ENCODE results near the gene RPS10.

The RPS10 gene

GRCh38 chr6:34447910-34448309 lies 22.0 kb upstream of the RPS10 start:
- no peak for TF ChIP-seq CREB5 (CRISPR knock-in tag; IDR thresholded peaks at IDR 0.05; ENCODE audit: low read depth)
- no peak for TF ChIP-seq ZNF8 (CRISPR knock-in tag; IDR thresholded peaks at IDR 0.05)
- TF ChIP-seq ZNF70 (CRISPR knock-in tag; IDR thresholded peaks at IDR 0.05), result no peak
- TF ChIP-seq RARB (CRISPR knock-in tag; IDR thresholded peaks at IDR 0.05), result no peak
- no peak for TF ChIP-seq ARNTL (CRISPR knock-in tag; IDR thresholded peaks at IDR 0.05; ENCODE audit: borderline replicate concordance, low read depth)
- TF ChIP-seq TCF4 (CRISPR knock-in tag; IDR thresholded peaks at IDR 0.05; ENCODE audit: borderline replicate concordance), result no peak
- no peak for TF ChIP-seq CSRNP3 (CRISPR knock-in tag; IDR thresholded peaks at IDR 0.05)
- TF ChIP-seq TOX (CRISPR knock-in tag; IDR thresholded peaks at IDR 0.05; ENCODE audit: borderline replicate concordance), result no peak
- TF ChIP-seq TSHZ2 (CRISPR knock-in tag; IDR thresholded peaks at IDR 0.05), result no peak
- no peak for TF ChIP-seq ZFP3 (CRISPR knock-in tag; IDR thresholded peaks at IDR 0.05)
- TF ChIP-seq GLIS3 (CRISPR knock-in tag; IDR thresholded peaks at IDR 0.05), result no peak
- no peak for TF ChIP-seq PATZ1 (CRISPR knock-in tag; IDR thresholded peaks at IDR 0.05; ENCODE audit: borderline replicate concordance)
- TF ChIP-seq ZNF565 (CRISPR knock-in tag; conservative IDR thresholded peaks at IDR 0.05; ENCODE audit: low read depth), result no peak
- no peak for TF ChIP-seq BACH2 (CRISPR knock-in tag; IDR thresholded peaks at IDR 0.05; ENCODE audit: borderline replicate concordance)
- TF ChIP-seq ZC3H10 (CRISPR knock-in tag; IDR thresholded peaks at IDR 0.05), result no peak
- no peak for TF ChIP-seq SNAI2 (CRISPR knock-in tag; IDR thresholded peaks at IDR 0.05)
- no peak for TF ChIP-seq ZFP30 (CRISPR knock-in tag; IDR thresholded peaks at IDR 0.05)
- no peak for ATAC-seq

GRCh38 chr6:34447386-34447785 lies 21.5 kb upstream of the RPS10 start:
- TF ChIP-seq GLIS3 (CRISPR knock-in tag; IDR thresholded peaks at IDR 0.05), result no peak
- no peak for TF ChIP-seq ZFP3 (CRISPR knock-in tag; IDR thresholded peaks at IDR 0.05)
- no peak for TF ChIP-seq TCF4 (CRISPR knock-in tag; IDR thresholded peaks at IDR 0.05; ENCODE audit: borderline replicate concordance)
- no peak for TF ChIP-seq BACH2 (CRISPR knock-in tag; IDR thresholded peaks at IDR 0.05; ENCODE audit: borderline replicate concordance)
- TF ChIP-seq ISL1 (CRISPR knock-in tag; IDR thresholded peaks at IDR 0.05), result no peak
- TF ChIP-seq PATZ1 (CRISPR knock-in tag; IDR thresholded peaks at IDR 0.05; ENCODE audit: borderline replicate concordance), result no peak
- no peak for TF ChIP-seq ARNTL (CRISPR knock-in tag; IDR thresholded peaks at IDR 0.05; ENCODE audit: borderline replicate concordance, low read depth)
- TF ChIP-seq ZFP30 (CRISPR knock-in tag; IDR thresholded peaks at IDR 0.05), result no peak
- TF ChIP-seq CSRNP3 (CRISPR knock-in tag; IDR thresholded peaks at IDR 0.05), result no peak
- no peak for TF ChIP-seq ZNF70 (CRISPR knock-in tag; IDR thresholded peaks at IDR 0.05)
- no peak for TF ChIP-seq OSR1 (CRISPR knock-in tag; IDR thresholded peaks at IDR 0.05)
- TF ChIP-seq PPARA (CRISPR knock-in tag; IDR thresholded peaks at IDR 0.05; ENCODE audit: borderline replicate concordance), result no peak
- TF ChIP-seq TOX (CRISPR knock-in tag; IDR thresholded peaks at IDR 0.05; ENCODE audit: borderline replicate concordance), result no peak
- no peak for TF ChIP-seq ZNF565 (CRISPR knock-in tag; conservative IDR thresholded peaks at IDR 0.05; ENCODE audit: low read depth)
- TF ChIP-seq RARB (CRISPR knock-in tag; IDR thresholded peaks at IDR 0.05), result no peak
- TF ChIP-seq TSHZ2 (CRISPR knock-in tag; IDR thresholded peaks at IDR 0.05), result no peak
- no peak for ATAC-seq

Data from SK-N-SH treated with all-trans-retinoic acid at 6 μM for 48 hours (cell line).